RWPE2 (cell line): ENCODE data around the gene TFAP2A.
A peak's percentile ranks its signal among the peaks of the same experiment; 100 is the strongest.

Experiments used
- ATAC-seq: fragments of 200-7000 bp; cut with Tn5 transposase; 3 replicates; pipeline ENCODE4 v1.9.1; 2021; ENCODE audit warnings: low read depth
- DNase-seq: peaks from one replicate; pipeline ENCODE4 v3.0.0-alpha.2; 2020; ENCODE audit warnings: low spot score
- H3K27ac ChIP-seq: fragments of 450-650 bp; 2 replicates; pipeline ENCODE4 v1.5.1; 2017; ENCODE audit warnings: mild to moderate bottlenecking; ENCODE audit not compliant: poor library complexity, severe bottlenecking
- H3K27me3 ChIP-seq: fragments of 250-450 bp; sonication (Bioruptor Pico); 2 replicates; pipeline ENCODE4 v1.5.1; 2021; ENCODE audit warnings: mild to moderate bottlenecking, moderate library complexity; ENCODE audit not compliant: insufficient read depth, poor library complexity, severe bottlenecking
- H3K36me3 ChIP-seq: fragments of 250-450 bp; sonication (Bioruptor Pico); 2 replicates; pipeline ENCODE4 v1.5.1; 2020; ENCODE audit warnings: low read depth, mild to moderate bottlenecking, moderate library complexity
- H3K4me1 ChIP-seq: fragments of 250-450 bp; sonication (Bioruptor Pico); 2 replicates; pipeline ENCODE4 v1.5.1; 2021; ENCODE audit warnings: mild to moderate bottlenecking, moderate library complexity; ENCODE audit not compliant: insufficient read depth, poor library complexity, severe bottlenecking
- H3K4me3 ChIP-seq: fragments of 250-450 bp; sonication (Bioruptor Pico); 2 replicates; pipeline ENCODE4 v1.5.1; 2021; ENCODE audit warnings: mild to moderate bottlenecking, moderate library complexity; ENCODE audit not compliant: severe bottlenecking
- H3K9me3 ChIP-seq: fragments of 250-450 bp; sonication (Bioruptor Pico); 2 replicates; pipeline ENCODE4 v1.5.1; 2021; ENCODE audit warnings: mild to moderate bottlenecking, moderate library complexity; ENCODE audit not compliant: severe bottlenecking
- TF ChIP-seq, protein P1 (sequence below): fragments of 450-650 bp; IDR thresholded peaks from one replicate; pipeline ENCODE4 v1.5.1; 2017; ENCODE audit warnings: mild to moderate bottlenecking, moderate library complexity; ENCODE audit not compliant: poor library complexity, severe bottlenecking

Gene TFAP2A

DNA sequence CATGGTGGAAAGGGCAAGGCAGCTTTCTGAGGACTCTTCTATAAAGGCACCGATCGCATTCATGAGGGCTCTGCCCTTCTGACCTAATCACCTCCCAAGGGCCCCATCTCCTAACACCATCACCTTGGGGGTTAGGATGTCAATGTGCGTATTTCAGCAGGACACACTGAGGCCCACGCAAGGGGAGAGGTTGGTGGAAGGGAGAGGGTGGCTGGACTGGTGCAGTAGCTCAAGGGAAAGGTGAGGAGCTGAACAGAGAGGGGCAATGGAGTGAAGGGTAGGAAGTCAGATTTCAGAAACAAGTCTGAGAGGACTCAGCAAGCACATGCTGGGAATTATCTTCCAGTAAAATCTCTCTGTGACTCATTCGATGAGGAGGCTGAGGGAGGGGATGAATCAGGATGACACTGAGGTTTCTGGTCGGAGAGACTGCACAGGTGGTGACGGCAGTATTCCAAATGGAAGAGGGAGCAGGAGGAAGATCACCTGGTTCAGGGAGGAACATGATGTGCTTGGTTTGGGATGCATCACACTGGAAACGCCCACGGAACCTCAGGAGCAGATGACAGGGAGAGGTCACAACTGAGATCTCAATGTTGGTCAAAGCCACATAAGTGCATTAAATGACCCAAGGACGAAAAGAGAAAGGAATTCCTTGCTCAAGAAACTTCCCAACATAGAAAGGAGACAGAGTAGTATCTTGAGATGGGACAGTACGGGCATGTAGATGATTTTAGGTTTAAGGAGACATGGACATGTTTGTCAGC is 67.1 kb downstream of the TFAP2A start:
- peak overlapping the region; percentile 62 for H3K27ac ChIP-seq
- ATAC-seq: peak; percentile 98
- H3K9me3 ChIP-seq: peaks cover 4% of the 10 kb centered on the region
- H3K4me1 ChIP-seq: peaks cover 10% of the 10 kb centered on the region
- TF ChIP-seq, protein P1, sequence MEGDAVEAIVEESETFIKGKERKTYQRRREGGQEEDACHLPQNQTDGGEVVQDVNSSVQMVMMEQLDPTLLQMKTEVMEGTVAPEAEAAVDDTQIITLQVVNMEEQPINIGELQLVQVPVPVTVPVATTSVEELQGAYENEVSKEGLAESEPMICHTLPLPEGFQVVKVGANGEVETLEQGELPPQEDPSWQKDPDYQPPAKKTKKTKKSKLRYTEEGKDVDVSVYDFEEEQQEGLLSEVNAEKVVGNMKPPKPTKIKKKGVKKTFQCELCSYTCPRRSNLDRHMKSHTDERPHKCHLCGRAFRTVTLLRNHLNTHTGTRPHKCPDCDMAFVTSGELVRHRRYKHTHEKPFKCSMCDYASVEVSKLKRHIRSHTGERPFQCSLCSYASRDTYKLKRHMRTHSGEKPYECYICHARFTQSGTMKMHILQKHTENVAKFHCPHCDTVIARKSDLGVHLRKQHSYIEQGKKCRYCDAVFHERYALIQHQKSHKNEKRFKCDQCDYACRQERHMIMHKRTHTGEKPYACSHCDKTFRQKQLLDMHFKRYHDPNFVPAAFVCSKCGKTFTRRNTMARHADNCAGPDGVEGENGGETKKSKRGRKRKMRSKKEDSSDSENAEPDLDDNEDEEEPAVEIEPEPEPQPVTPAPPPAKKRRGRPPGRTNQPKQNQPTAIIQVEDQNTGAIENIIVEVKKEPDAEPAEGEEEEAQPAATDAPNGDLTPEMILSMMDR: no peak
- H3K36me3 ChIP-seq: no peaks in the 10 kb centered on the region
- H3K27me3 ChIP-seq: no peaks in the 10 kb centered on the region
- no peak overlapping the region for H3K4me3 ChIP-seq
- DNase-seq: peak; percentile 68
